Loucy (cell line): ENCODE data around the gene PGBD5.

ENCODE experiments used
- H2AFZ ChIP-seq: fragments of 200-600 bp; sonication (generic); 2 replicates; pipeline ENCODE4 v1.6.0; 2016; ENCODE audit warnings: antibody characterized with exemption, mild to moderate bottlenecking, low read length, moderate library complexity
- H3F3A ChIP-seq: fragments of 200-600 bp; 2 replicates; pipeline ENCODE4 v1.6.0; 2016; ENCODE audit warnings: antibody characterized with exemption, low read depth, mild to moderate bottlenecking
- H3K27me3 ChIP-seq: fragments of 200-600 bp; sonication (generic); 2 replicates; pipeline ENCODE4 v1.6.1; 2014; ENCODE audit warnings: low read length, mild to moderate bottlenecking; ENCODE audit not compliant: insufficient read depth, poor library complexity, severe bottlenecking
- H3K36me3 ChIP-seq: fragments of 200-600 bp; sonication (generic); 2 replicates; pipeline ENCODE4 v1.6.1; 2016; ENCODE audit warnings: low read length; ENCODE audit not compliant: insufficient read depth
- H3K4me1 ChIP-seq: fragments of 200-600 bp; sonication (generic); 2 replicates; pipeline ENCODE4 v1.5.1; 2014; ENCODE audit warnings: low read length, mild to moderate bottlenecking; ENCODE audit not compliant: insufficient read depth, poor library complexity, severe bottlenecking
- H3K4me2 ChIP-seq: fragments of 200-600 bp; sonication (generic); 2 replicates; pipeline ENCODE4 v1.6.0; 2014; ENCODE audit warnings: antibody characterized with exemption, low read length, low read depth, mild to moderate bottlenecking; ENCODE audit not compliant: poor library complexity, severe bottlenecking
- H3K4me3 ChIP-seq: fragments of 200-600 bp; sonication (generic); 2 replicates; pipeline ENCODE4 v1.5.1; 2014; ENCODE audit warnings: low read length, mild to moderate bottlenecking, mixed read lengths; ENCODE audit not compliant: poor library complexity, severe bottlenecking
- H3K79me2 ChIP-seq: fragments of 200-600 bp; sonication (generic); 2 replicates; pipeline ENCODE4 v1.6.1; 2014; ENCODE audit warnings: low read length; ENCODE audit not compliant: insufficient read depth
- H3K9ac ChIP-seq: fragments of 200-600 bp; sonication (generic); 2 replicates; pipeline ENCODE4 v1.6.0; 2014; ENCODE audit warnings: mild to moderate bottlenecking, low read depth, low read length, moderate library complexity; ENCODE audit not compliant: poor library complexity, severe bottlenecking
- H3K9me2 ChIP-seq: fragments of 200-600 bp; sonication (generic); replicated peaks from 2 replicates; pipeline ENCODE4 v1.6.1; 2016; ENCODE audit warnings: low read depth, low read length, mixed read lengths
- H3K9me3 ChIP-seq: fragments of 200-600 bp; sonication (generic); 2 replicates; pipeline ENCODE4 v1.6.1; 2014; ENCODE audit warnings: mild to moderate bottlenecking, antibody characterized with exemption, low read length, low read depth; ENCODE audit not compliant: insufficient read depth
- H4K20me1 ChIP-seq: fragments of 200-600 bp; sonication (generic); 2 replicates; pipeline ENCODE4 v1.6.0; 2014; ENCODE audit warnings: antibody characterized with exemption, low read length, mild to moderate bottlenecking; ENCODE audit not compliant: insufficient read depth, poor library complexity, severe bottlenecking
- CTCF ChIP-seq: fragments of 200-600 bp; sonication (generic); conservative IDR thresholded peaks from 2 replicates; pipeline ENCODE4 v1.5.1; 2014; ENCODE audit warnings: mild to moderate bottlenecking, antibody characterized with exemption, low read length
- EZH2phosphoT487 ChIP-seq: fragments of 200-600 bp; IDR thresholded peaks from 2 replicates; pipeline ENCODE4 v1.6.1; 2018; ENCODE audit warnings: antibody characterized with exemption, mild to moderate bottlenecking, moderate library complexity, borderline replicate concordance

The PGBD5 gene

DNA sequence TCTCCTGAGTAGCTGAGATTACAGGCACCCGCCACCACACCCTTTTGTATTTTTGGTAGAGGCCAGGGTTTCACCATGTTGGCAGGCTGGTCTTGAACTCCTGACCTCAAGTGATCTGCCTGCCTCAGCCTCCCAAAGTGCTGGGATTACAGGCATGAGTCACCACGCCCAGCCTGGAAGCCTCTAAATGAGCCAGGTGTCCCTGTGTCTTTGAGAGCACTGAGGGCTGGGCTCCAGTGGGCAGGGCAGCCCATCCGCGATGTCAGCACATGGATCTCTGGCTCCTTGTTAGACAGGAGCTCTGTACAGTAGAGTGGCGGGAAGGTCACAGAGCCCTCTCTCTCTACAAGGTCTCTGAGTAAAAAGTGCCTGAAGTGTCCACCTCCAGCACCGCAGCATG lies 124.3 kb downstream of the PGBD5 start:
- Histone ChIP-seq H3K9ac (peak overlapping the region; percentile 47), H4K20me1 (no peaks in the 10 kb centered on the region), H3K4me1 (peaks cover 50% of the 10 kb centered on the region), H3K79me2 (no peaks in the 10 kb centered on the region), H3K9me2 (no peaks in the 10 kb centered on the region), H2AFZ (no peak overlapping the region), H3F3A (no peaks in the 10 kb centered on the region), H3K27me3 (no peaks in the 10 kb centered on the region), H3K4me3 (no peak overlapping the region), H3K36me3 (no peaks in the 10 kb centered on the region), H3K4me2 (no peak overlapping the region), H3K9me3 (no peaks in the 10 kb centered on the region)
- no peak for TF ChIP-seq EZH2phosphoT487
- no peak for TF ChIP-seq CTCF

- Histone ChIP-seq H2AFZ (no peak overlapping the region), H3K79me2 (no peaks in the 10 kb centered on the region), H3K4me3 (no peak overlapping the region), H3K9me3 (no peaks in the 10 kb centered on the region), H3K27me3 (no peaks in the 10 kb centered on the region), H3F3A (no peaks in the 10 kb centered on the region), H4K20me1 (no peaks in the 10 kb centered on the region), H3K36me3 (no peaks in the 10 kb centered on the region), H3K4me1 (peaks cover 48% of the 10 kb centered on the region), H3K4me2 (no peak overlapping the region), H3K9ac (peak overlapping the region; percentile 47), H3K9me2 (no peaks in the 10 kb centered on the region)
- TF ChIP-seq EZH2phosphoT487 (no peak), CTCF (no peak)
Observed at GRCh38 chr1:230301322-230301721, 124.8 kb downstream of the PGBD5 start.

DNA sequence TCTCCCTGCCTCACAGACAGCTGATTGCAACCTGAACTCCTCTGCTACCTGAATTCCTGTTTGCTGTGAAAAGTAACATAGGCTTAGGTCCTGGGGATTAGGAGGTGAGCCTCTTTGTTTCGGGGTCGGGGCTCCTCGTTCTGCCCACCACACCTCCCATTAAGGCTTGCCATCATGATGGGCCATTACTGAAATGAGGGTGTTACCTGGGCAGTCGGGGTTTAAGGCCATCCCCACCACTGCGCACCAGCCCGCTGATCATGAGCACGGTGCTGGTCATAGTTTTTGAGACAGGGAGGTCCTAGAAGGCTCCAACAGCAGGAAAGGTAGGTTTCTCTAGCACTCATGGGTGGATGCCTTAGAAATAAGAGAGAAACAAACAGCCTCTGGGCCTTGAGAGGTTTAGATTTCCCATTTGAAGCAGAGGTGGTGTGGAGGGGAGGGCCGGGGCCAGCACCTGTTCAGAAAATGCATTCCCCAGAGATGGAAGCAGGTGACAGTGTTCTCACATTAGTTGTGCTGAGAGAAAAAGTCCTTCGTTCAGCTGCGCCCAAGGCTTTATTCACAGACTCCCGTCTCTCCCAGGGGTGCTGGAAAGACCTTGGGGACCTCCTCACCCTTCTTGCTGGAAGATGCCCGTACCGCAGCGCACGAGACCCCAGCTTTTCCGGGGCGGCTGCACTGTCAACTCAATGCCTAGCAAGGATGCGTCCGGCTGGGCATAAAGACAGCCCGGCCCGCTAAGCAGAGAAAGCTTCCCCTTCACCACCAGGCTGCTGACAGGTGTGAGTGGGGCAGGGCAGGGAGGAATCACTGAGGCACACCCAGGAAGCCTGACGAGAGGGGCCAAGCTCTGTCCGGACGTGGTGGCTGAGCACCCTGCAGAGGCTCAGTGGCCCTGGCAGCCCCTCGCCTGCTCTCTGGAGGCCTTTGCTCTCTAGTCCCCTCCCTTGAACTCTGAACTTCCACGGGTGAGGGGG lies 125.5 kb downstream of the PGBD5 start:
- Histone ChIP-seq H3K27me3 (no peaks in the 10 kb centered on the region), H3K4me3 (no peak overlapping the region), H3K36me3 (no peaks in the 10 kb centered on the region), H3K79me2 (no peaks in the 10 kb centered on the region), H3K9me2 (no peaks in the 10 kb centered on the region), H2AFZ (no peak overlapping the region), H3K9ac (peak overlapping the region; percentile 47), H3K4me2 (no peak overlapping the region), H3K4me1 (peaks cover 49% of the 10 kb centered on the region), H3F3A (no peaks in the 10 kb centered on the region), H3K9me3 (no peaks in the 10 kb centered on the region), H4K20me1 (no peaks in the 10 kb centered on the region)
- no peak for TF ChIP-seq CTCF
- no peak for TF ChIP-seq EZH2phosphoT487
